Hepatocyte (in vitro differentiated cells): Measurements from ENCODE around the gene HOXC11.

Experiments
- EZH2phosphoT487 ChIP-seq: fragments of 200-600 bp; sonication (generic); IDR thresholded peaks from one replicate; pipeline ENCODE4 v1.6.1; 2018; ENCODE audit warnings: antibody characterized with exemption, mild to moderate bottlenecking, low read depth, moderate library complexity; ENCODE audit not compliant: unreplicated experiment, severe bottlenecking
- TF ChIP-seq, protein P1 (sequence below): fragments of 200-600 bp; sonication (generic); IDR thresholded peaks from 2 replicates; pipeline ENCODE4 v1.5.1; 2016; ENCODE audit warnings: antibody characterized with exemption, mild to moderate bottlenecking; ENCODE audit not compliant: poor library complexity

- TF ChIP-seq, protein P1, sequence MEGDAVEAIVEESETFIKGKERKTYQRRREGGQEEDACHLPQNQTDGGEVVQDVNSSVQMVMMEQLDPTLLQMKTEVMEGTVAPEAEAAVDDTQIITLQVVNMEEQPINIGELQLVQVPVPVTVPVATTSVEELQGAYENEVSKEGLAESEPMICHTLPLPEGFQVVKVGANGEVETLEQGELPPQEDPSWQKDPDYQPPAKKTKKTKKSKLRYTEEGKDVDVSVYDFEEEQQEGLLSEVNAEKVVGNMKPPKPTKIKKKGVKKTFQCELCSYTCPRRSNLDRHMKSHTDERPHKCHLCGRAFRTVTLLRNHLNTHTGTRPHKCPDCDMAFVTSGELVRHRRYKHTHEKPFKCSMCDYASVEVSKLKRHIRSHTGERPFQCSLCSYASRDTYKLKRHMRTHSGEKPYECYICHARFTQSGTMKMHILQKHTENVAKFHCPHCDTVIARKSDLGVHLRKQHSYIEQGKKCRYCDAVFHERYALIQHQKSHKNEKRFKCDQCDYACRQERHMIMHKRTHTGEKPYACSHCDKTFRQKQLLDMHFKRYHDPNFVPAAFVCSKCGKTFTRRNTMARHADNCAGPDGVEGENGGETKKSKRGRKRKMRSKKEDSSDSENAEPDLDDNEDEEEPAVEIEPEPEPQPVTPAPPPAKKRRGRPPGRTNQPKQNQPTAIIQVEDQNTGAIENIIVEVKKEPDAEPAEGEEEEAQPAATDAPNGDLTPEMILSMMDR: no peak
- TF ChIP-seq EZH2phosphoT487: no peak
These were observed 45.0 kb downstream of the HOXC11 start for GRCh38 chr12:54017878-54018467.
